Liver (tissue), 3 donors: ENCODE measurements around the gene NPIPA1.
"Not testable (repeated sequence)": the region's sequence is repeated elsewhere in the genome, so short reads cannot be mapped to it uniquely, and the experiment has no call there.

ENCODE experiments used
- FOXA1 ChIP-seq: IDR thresholded peaks from 2 replicates; pipeline ENCODE4 v1.6.1; 2016; ENCODE audit warnings: antibody characterized with exemption
- RAD21 ChIP-seq, 2 donors: IDR thresholded peaks; 2 replicates each; pipeline ENCODE4 v1.6.1; 2016; ENCODE audit warnings: antibody characterized with exemption in 2 of 2, mild to moderate bottlenecking in 2 of 2
- TF ChIP-seq, protein P1 (sequence below): fragments of 150-350 bp; IDR thresholded peaks from 2 replicates; pipeline ENCODE4 v1.5.1; 2017; ENCODE audit warnings: improper control_type of control experiment, low read depth, low read length; ENCODE audit not compliant: missing input control
- TF ChIP-seq, protein P2 (sequence below): IDR thresholded peaks from 2 replicates; pipeline ENCODE4 v1.6.1; 2016; ENCODE audit warnings: antibody characterized with exemption
- TF ChIP-seq, protein P3 (sequence below): IDR thresholded peaks from 2 replicates; pipeline ENCODE4 v1.6.1; 2016; ENCODE audit warnings: antibody characterized with exemption, mild to moderate bottlenecking
- donor health status: healthy.
- donor health status: healthy.

DNA sequence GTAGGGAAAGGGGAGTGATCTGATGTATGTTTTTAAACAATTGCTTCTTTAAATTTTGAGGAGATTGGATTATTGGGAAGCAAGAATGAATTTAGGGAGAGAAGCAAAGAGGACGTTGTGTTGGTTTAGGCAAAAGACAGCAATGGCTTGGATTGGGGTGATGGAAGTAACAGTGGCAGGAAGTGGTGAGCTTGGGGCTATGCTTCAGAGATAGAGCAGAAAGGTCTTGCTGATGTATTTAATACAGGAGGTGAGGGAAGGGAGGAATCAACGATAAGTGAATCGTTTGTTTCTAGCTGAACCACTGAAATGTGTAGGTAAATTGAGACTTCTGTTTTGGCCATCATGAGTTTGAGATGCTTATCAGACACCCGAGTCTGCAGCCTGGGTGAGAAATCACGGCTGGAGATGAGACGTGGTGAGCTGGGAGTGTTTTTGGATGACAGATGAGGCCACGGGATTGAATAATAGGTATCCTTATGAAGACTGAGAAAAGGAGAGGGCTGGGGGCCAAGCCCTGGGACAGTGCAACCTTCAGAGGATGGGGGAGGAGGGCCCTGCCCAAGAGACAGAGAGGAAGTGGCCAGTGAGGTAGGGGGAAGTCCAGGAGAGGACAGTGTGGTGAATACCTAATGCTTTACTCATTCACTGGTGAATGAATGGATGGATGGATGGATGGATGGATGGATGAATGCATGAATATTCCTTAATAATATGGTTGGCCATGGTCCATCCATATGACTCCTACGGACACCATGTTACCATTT lies 33.9 kb upstream of the NPIPA1 start:
- TF ChIP-seq, protein P1, sequence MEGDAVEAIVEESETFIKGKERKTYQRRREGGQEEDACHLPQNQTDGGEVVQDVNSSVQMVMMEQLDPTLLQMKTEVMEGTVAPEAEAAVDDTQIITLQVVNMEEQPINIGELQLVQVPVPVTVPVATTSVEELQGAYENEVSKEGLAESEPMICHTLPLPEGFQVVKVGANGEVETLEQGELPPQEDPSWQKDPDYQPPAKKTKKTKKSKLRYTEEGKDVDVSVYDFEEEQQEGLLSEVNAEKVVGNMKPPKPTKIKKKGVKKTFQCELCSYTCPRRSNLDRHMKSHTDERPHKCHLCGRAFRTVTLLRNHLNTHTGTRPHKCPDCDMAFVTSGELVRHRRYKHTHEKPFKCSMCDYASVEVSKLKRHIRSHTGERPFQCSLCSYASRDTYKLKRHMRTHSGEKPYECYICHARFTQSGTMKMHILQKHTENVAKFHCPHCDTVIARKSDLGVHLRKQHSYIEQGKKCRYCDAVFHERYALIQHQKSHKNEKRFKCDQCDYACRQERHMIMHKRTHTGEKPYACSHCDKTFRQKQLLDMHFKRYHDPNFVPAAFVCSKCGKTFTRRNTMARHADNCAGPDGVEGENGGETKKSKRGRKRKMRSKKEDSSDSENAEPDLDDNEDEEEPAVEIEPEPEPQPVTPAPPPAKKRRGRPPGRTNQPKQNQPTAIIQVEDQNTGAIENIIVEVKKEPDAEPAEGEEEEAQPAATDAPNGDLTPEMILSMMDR, result not testable (repeated sequence)
- TF ChIP-seq, protein P2, sequence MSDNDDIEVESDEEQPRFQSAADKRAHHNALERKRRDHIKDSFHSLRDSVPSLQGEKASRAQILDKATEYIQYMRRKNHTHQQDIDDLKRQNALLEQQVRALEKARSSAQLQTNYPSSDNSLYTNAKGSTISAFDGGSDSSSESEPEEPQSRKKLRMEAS, result not testable (repeated sequence)
- not testable (repeated sequence) for TF ChIP-seq FOXA1; RAD21 (IDR thresholded peaks at IDR 0.05)
- TF ChIP-seq, protein P3, sequence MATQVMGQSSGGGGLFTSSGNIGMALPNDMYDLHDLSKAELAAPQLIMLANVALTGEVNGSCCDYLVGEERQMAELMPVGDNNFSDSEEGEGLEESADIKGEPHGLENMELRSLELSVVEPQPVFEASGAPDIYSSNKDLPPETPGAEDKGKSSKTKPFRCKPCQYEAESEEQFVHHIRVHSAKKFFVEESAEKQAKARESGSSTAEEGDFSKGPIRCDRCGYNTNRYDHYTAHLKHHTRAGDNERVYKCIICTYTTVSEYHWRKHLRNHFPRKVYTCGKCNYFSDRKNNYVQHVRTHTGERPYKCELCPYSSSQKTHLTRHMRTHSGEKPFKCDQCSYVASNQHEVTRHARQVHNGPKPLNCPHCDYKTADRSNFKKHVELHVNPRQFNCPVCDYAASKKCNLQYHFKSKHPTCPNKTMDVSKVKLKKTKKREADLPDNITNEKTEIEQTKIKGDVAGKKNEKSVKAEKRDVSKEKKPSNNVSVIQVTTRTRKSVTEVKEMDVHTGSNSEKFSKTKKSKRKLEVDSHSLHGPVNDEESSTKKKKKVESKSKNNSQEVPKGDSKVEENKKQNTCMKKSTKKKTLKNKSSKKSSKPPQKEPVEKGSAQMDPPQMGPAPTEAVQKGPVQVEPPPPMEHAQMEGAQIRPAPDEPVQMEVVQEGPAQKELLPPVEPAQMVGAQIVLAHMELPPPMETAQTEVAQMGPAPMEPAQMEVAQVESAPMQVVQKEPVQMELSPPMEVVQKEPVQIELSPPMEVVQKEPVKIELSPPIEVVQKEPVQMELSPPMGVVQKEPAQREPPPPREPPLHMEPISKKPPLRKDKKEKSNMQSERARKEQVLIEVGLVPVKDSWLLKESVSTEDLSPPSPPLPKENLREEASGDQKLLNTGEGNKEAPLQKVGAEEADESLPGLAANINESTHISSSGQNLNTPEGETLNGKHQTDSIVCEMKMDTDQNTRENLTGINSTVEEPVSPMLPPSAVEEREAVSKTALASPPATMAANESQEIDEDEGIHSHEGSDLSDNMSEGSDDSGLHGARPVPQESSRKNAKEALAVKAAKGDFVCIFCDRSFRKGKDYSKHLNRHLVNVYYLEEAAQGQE, result not testable (repeated sequence)
